C4-2B (cell line): ENCODE data around the gene SCN5A.

Experiments
- H3K27ac ChIP-seq: fragments of 450-650 bp; 2 replicates; pipeline ENCODE4 v1.5.1; 2017
- ZFX ChIP-seq: fragments of 450-650 bp; IDR thresholded peaks from 2 replicates; pipeline ENCODE4 v1.6.1; 2017
- TF ChIP-seq, protein P1 (sequence below): fragments of 450-650 bp; conservative IDR thresholded peaks from 2 replicates; pipeline ENCODE4 v1.5.1; 2017; ENCODE audit warnings: mild to moderate bottlenecking

Gene SCN5A

GRCh38 chr3:38616658-38617057 lies 32.8 kb downstream of the SCN5A start:
- no peak for TF ChIP-seq ZFX
- TF ChIP-seq, protein P1, sequence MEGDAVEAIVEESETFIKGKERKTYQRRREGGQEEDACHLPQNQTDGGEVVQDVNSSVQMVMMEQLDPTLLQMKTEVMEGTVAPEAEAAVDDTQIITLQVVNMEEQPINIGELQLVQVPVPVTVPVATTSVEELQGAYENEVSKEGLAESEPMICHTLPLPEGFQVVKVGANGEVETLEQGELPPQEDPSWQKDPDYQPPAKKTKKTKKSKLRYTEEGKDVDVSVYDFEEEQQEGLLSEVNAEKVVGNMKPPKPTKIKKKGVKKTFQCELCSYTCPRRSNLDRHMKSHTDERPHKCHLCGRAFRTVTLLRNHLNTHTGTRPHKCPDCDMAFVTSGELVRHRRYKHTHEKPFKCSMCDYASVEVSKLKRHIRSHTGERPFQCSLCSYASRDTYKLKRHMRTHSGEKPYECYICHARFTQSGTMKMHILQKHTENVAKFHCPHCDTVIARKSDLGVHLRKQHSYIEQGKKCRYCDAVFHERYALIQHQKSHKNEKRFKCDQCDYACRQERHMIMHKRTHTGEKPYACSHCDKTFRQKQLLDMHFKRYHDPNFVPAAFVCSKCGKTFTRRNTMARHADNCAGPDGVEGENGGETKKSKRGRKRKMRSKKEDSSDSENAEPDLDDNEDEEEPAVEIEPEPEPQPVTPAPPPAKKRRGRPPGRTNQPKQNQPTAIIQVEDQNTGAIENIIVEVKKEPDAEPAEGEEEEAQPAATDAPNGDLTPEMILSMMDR, result no peak
- H3K27ac ChIP-seq, result no peak overlapping the region

- no peak overlapping the region for H3K27ac ChIP-seq
- TF ChIP-seq ZFX, result no peak
- TF ChIP-seq, protein P1, result no peak
These were observed 33.4 kb downstream of the SCN5A start for GRCh38 chr3:38616111-38616510.

DNA sequence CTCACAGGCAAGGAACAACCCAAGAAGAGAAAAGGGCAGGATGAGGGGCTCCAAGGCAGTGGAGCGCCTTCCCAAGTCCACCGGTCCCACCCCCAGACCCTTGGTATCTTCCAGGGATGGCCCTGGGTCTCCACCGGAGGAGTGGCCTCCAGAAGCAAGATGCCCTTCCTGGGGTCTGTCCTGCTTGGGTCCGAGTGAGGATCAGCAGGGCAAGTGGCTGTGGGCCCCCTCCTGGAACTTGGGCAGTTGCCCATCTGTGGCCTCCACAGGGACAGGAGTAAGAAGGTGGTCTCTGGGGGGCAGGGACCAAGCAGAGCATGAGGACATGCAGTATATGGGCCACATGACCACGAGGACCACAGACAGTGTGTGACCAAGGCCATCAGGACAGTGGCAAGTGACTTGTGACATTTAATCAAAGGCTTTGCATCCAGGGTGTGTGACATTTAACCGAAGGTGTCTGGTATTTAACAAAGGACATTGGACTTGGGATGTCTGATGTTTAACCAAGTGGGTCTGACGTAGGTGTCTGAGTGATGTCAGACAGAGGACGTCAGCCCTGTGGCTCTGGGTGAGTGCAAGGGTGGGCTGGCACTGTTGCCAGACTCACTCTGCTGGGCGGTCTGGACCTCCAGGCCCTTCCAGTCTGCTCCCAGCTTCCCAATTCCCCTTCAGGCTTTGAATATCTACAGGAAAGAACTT lies 34.7 kb downstream of the SCN5A start:
- no peak for TF ChIP-seq ZFX
- TF ChIP-seq, protein P1, result no peak
- H3K27ac ChIP-seq, result no peak overlapping the region

- no peak overlapping the region for H3K27ac ChIP-seq
- TF ChIP-seq, protein P1, result no peak
These were observed 35.4 kb downstream of the SCN5A start for GRCh38 chr3:38614091-38614490.

DNA sequence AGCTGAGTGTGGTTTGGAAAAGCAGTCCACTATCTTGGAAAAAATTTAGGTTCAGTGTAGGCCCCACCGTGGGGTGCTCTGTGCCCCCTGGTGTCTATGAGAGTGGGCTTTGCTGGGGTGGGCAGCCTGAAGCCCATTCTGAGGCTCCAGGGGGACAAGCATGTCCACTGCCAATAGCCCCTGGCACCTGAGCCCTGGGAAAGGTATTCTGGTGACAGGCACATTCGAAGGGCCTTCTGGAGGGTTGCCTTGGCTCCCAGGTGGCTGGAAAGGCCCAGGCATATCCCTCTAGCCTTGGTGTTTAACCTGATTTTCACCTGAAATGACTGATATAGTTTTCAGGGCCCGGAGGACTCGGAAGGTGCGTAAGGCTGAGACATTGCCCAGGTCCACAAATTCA lies 36.1 kb downstream of the SCN5A start:
- no peak overlapping the region for H3K27ac ChIP-seq
- no peak for TF ChIP-seq ZFX
- TF ChIP-seq, protein P1, result no peak

- TF ChIP-seq ZFX, result no peak
- TF ChIP-seq, protein P1, result no peak
- no peak overlapping the region for H3K27ac ChIP-seq
These were observed 37.6 kb downstream of the SCN5A start for GRCh38 chr3:38611866-38612265.

DNA sequence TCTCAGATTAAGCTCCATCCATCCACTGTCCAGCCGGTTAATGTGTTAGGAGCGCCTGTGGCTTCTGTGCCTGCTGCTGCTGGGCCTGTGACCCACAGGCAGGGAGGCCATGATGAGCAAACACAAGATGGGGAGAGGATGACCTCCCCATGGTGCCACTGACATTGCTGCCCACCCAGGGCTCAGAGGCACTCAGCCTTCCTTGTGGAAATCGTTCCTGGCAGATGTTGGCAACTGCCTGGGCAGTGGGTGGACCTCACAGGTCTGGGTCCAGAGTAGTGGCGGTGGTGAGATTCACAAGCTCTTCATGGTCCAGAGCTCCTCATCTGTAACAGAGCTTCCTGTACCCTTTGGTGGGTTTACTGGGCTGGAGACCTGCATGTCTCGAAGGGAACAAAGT lies 38.6 kb downstream of the SCN5A start:
- no peak overlapping the region for H3K27ac ChIP-seq
- TF ChIP-seq, protein P1, result no peak
- no peak for TF ChIP-seq ZFX
